Measurements from ENCODE around the gene DTX3L.

DTX3L gene

GRCh38 chr3:122606330-122606729, 42.2 kb downstream of the DTX3L start:
- no peak for DNase-seq (ENCODE audit: low spot score)

- no peak for DNase-seq (ENCODE audit: low spot score)
Observed at GRCh38 chr3:122608916-122609315, 44.8 kb downstream of the DTX3L start.

GRCh38 chr3:122609798-122610559, 45.8 kb downstream of the DTX3L start:
- DNase-seq (ENCODE audit: low spot score): peak; percentile 53

GRCh38 chr3:122612696-122613095, 48.6 kb downstream of the DTX3L start:
- DNase-seq (ENCODE audit: low spot score): no peak

- DNase-seq (ENCODE audit: low spot score): no peak
Observed at GRCh38 chr3:122615303-122615702, 51.2 kb downstream of the DTX3L start.

- no peak for DNase-seq (ENCODE audit: low spot score)
Observed at GRCh38 chr3:122618614-122619013, 54.5 kb downstream of the DTX3L start.

GRCh38 chr3:122619040-122619439, 54.9 kb downstream of the DTX3L start:
- DNase-seq (ENCODE audit: low spot score): no peak

- no peak for DNase-seq (ENCODE audit: low spot score)
Observed at GRCh38 chr3:122620399-122620798, 56.3 kb downstream of the DTX3L start.

GRCh38 chr3:122621112-122621511, 57.0 kb downstream of the DTX3L start:
- DNase-seq (ENCODE audit: low spot score): no peak

- no peak for DNase-seq (ENCODE audit: low spot score)
Observed at GRCh38 chr3:122623031-122623829, 59.1 kb downstream of the DTX3L start.
